Epidermal melanocyte (primary cell): ENCODE data around the gene DNAAF9.

Source experiments
- DNase-seq: peaks from one replicate; pipeline ENCODE4 v3.0.0; 2011; ENCODE audit warnings: low spot score; ENCODE audit not compliant: insufficient read length

The DNAAF9 gene

DNA sequence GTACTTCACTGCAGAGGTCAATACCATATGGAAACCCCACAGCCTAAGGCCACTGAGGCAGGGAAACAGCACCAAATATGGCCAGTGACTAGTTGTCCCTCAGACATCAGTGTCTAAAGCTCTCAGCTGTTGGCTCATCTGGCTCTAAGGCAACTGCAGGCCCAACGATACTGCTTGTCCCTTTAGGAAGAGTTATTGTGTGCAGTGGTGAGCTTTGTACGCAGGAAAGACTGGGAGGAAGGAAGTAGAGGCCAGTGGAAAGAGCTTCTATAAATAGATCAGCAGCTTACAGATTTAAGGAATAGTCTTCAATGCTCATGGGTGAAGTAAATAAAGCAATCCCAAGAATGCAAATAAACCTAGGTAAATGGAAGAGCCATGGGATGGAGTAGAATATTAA, 29.3 kb downstream of the DNAAF9 start:
- no peak for DNase-seq

DNA sequence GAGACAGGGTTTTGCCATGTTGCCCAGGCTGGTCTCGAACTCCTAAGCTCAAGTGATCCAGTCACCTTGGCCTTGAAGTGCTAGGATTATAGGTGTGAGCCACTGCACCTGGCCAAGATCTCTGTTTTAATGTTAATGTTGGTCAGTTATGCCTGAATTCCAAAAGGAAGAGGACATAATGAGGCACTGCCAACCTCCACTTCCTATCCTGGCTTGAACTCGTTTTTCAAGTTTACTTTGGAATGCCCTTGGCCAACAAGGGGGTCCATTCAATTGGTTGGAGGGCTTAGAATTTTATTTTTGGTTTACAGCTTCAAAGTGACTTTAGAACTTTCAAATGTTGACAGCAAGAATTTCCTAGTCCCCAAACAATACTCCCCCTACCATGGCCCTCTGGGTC, 29.8 kb downstream of the DNAAF9 start:
- DNase-seq = no peak

DNA sequence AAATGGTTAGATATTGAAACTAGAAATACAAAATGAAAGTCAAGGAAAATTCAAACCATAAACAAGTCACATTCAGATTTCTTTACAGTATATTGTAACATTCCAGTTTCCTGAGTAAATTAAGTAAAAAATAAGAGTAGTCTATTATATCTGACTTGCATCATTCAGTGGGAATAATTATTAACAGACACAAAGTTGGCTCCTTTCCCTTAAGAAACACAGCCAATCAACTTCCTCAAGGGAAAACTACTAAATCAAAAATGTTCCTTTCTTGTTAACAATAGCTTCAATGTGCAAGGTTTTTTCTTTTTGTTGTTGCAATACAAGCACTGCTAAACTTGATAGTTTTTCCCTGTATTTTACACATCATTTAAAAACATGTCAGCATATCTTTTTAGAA, 33.2 kb downstream of the DNAAF9 start:
- no peak for DNase-seq

DNA sequence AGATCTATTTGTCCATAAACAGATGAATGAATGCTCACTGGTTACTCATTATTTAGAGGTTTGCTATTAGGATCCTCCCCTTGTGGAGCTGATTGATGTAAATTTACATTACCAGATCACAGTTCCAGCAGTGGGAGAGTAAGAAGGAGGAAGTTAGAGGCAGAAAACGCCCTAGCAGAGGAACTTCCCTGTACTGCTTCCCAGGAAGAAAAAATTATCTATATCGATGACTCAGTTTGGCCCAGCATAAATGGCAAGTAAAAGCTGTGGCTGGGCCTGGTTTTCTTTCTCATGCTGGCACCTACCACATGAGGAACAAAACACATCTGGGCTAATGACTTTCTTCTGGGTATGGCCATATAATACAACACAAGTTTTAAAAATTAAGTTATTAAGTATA, 35.7 kb downstream of the DNAAF9 start:
- DNase-seq = no peak

DNA sequence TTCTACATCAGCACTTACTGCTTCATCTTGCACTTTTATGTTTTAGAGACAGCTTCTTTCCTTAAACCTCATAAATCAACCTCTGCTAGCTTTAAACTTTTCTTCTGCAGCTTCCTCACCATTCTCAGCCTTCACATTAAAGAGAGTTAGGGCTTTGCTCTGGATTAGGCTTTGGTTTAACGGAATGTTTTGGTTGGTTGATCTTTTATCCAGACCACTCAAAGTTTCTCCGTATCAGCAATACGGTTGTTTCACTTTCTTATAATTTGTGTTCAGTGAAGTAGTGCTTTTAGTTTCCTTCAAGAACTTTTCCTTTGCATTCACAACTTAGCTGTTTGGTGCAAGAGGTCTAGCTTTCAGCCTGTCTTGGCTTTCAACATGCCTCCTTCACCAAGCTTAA, 40.4 kb downstream of the DNAAF9 start:
- no peak for DNase-seq

DNA sequence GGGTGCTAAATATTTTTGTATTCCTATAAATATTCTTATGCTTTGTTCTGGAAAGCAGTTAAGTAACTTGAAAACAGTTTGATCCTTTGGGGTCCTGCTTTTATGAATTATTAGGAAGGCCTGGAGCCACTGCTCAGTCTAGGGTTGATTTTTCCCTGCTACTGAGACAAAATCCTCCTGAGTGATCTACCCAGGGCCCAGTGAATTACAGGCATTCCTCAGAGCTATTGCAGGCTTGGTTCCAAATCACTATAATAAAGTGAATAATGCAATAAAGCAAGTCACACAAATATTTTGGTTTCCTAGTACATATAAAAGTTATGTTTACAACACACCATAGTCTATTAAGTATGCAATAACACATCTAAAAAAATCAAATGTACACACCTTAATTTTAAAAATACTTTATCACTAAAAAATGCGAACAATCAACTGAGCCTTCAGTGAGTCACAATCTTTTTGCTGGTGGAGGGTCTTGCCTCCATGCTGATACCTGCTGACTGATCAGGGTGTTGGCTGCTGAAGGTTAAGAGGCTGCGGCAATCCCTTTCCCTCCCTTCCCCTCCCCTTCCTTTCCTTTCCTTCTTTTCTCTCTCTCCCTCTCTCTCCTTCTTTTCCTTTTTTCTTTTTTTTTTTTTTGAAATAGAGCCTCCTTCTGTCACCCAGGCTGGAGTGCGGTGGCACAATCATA, 43.0 kb downstream of the DNAAF9 start:
- no peak for DNase-seq

DNA sequence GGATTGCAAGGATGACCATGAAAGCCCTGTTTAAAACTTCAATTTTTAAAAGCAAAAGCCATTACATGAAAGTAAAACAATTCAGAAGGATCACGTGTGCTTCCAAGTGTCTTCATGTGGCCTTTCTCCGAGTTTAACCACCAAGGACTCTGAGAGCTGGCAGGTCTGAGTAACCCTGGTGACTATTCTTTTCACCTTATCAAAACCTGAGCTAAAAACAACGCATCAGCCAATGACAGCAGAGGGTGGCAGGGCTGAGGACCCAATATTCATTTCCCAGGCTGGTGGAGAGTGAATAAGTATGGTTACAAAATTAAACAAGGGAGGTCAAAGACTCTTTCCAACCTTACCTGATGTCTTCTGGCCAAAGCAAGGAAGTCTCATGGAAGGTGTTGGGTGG, 46.7 kb downstream of the DNAAF9 start:
- DNase-seq = no peak

DNA sequence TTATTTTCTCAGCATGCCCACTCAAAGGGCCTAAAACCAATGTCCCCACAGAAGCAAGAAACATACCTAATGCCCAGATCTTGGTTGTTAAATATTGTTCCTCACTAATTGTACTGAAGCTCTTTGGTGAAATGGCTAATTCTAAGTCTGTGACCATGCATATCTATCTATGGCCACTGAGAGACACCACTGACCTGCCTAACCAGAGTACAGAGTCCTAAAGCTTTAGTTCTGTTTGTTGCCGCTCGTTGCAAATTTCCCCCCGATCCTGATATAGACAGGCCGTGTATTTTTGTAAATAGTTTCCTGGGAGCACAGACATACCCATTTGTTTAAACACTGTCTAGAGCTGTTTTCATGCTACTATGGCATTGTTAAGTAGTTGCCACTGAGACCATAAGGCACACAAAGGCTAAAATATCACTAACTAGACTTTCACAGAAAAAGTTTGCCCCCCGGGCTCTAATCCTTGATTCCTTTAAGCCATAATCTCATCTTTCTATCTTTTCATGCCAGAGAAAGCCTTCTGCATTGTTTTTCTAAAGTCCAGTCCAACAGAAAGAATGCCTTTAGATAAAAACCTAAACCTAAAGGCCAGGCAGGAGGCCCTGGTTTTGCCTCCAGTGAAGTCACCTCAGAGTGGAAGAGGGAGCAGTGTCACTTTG, 48.7 kb downstream of the DNAAF9 start:
- DNase-seq = no peak
